ENCODE data around the gene PLCH1.

DNA sequence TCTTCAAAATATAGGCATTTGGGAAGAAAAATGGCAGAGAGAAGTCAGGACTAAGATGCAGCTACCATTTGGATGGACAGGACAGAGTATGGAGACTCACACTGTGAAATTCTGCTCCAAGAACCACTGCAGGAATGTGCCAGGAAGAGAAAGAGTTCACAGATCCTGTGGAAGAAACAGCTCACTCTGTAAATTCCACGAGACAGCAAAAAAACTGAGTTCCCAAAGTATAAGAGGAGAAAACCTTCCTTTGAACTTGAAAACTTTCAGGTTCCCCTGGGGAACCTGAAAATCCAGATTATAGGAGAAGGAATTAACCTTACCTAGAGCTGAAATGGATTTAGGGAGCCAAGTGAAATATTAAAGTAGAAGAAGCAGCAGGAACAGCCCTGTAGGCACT is 137.1 kb downstream of the PLCH1 start:
- TF ChIP-seq, protein P1, sequence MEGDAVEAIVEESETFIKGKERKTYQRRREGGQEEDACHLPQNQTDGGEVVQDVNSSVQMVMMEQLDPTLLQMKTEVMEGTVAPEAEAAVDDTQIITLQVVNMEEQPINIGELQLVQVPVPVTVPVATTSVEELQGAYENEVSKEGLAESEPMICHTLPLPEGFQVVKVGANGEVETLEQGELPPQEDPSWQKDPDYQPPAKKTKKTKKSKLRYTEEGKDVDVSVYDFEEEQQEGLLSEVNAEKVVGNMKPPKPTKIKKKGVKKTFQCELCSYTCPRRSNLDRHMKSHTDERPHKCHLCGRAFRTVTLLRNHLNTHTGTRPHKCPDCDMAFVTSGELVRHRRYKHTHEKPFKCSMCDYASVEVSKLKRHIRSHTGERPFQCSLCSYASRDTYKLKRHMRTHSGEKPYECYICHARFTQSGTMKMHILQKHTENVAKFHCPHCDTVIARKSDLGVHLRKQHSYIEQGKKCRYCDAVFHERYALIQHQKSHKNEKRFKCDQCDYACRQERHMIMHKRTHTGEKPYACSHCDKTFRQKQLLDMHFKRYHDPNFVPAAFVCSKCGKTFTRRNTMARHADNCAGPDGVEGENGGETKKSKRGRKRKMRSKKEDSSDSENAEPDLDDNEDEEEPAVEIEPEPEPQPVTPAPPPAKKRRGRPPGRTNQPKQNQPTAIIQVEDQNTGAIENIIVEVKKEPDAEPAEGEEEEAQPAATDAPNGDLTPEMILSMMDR (IDR thresholded peaks at IDR 0.05; ENCODE audit: low read length) = no peak
- TF ChIP-seq EZH2 (IDR thresholded peaks at IDR 0.05; ENCODE audit: borderline replicate concordance, low read length) = no peak
